ENCODE results near the gene MAGI2. TPM values are rescaled to one million over a fixed set of nuclear protein-coding genes. Genes with fewer than 3 reads are reported as not detected.

MAGI2 gene
- polyA plus RNA-seq, 4 donors, result 8.3 to 40.6 (median 33.9) TPM

GRCh38 chr7:78852951-78853350, 600.5 kb downstream of the MAGI2 start:
- no peak for DNase-seq (ENCODE audit: low read depth in 4 of 4, low spot score in 3 of 4)

GRCh38 chr7:78850093-78850740, 603.2 kb downstream of the MAGI2 start:
- DNase-seq (ENCODE audit: low read depth in 4 of 4, low spot score in 3 of 4), result no peak

GRCh38 chr7:78845155-78845554, 608.3 kb downstream of the MAGI2 start:
- DNase-seq (ENCODE audit: low read depth in 4 of 4, low spot score in 3 of 4), result no peak

- no peak for DNase-seq (ENCODE audit: low read depth in 4 of 4, low spot score in 3 of 4)
Measured at GRCh38 chr7:78842068-78842467, 611.4 kb downstream of the MAGI2 start.

- DNase-seq (ENCODE audit: low read depth in 4 of 4, low spot score in 3 of 4), result no peak
Measured at GRCh38 chr7:78835897-78836296, 617.6 kb downstream of the MAGI2 start.

- no peak for DNase-seq (ENCODE audit: low read depth in 4 of 4, low spot score in 3 of 4)
Measured at GRCh38 chr7:78828317-78828716, 625.1 kb downstream of the MAGI2 start.

GRCh38 chr7:78803501-78804127, 649.9 kb downstream of the MAGI2 start:
- DNase-seq (ENCODE audit: low read depth in 4 of 4, low spot score in 3 of 4), result no peak

- DNase-seq (ENCODE audit: low read depth in 4 of 4, low spot score in 3 of 4), result no peak
Measured at GRCh38 chr7:78794101-78794500, 659.4 kb downstream of the MAGI2 start.

- DNase-seq (ENCODE audit: low read depth in 4 of 4, low spot score in 3 of 4), result no peak
Measured at GRCh38 chr7:78792624-78793023, 660.8 kb downstream of the MAGI2 start.

- DNase-seq (ENCODE audit: low read depth in 4 of 4, low spot score in 3 of 4), result no peak
Measured at GRCh38 chr7:78792006-78792405, 661.5 kb downstream of the MAGI2 start.

GRCh38 chr7:78788464-78788863, 665.0 kb downstream of the MAGI2 start:
- no peak for DNase-seq (ENCODE audit: low read depth in 4 of 4, low spot score in 3 of 4)

- DNase-seq (ENCODE audit: low read depth in 4 of 4, low spot score in 3 of 4), result no peak
Measured at GRCh38 chr7:78787854-78788253, 665.6 kb downstream of the MAGI2 start.

GRCh38 chr7:78786055-78786454, 667.4 kb downstream of the MAGI2 start:
- DNase-seq (ENCODE audit: low read depth in 4 of 4, low spot score in 3 of 4), result no peak

GRCh38 chr7:78783179-78783962, 670.1 kb downstream of the MAGI2 start:
- DNase-seq (ENCODE audit: low read depth in 4 of 4, low spot score in 3 of 4), result no peak

- DNase-seq (ENCODE audit: low read depth in 4 of 4, low spot score in 3 of 4), result no peak
Measured at GRCh38 chr7:78780560-78780959, 672.9 kb downstream of the MAGI2 start.

GRCh38 chr7:78779788-78780187, 673.7 kb downstream of the MAGI2 start:
- no peak for DNase-seq (ENCODE audit: low read depth in 4 of 4, low spot score in 3 of 4)

GRCh38 chr7:78777829-78778228, 675.6 kb downstream of the MAGI2 start:
- DNase-seq (ENCODE audit: low read depth in 4 of 4, low spot score in 3 of 4), result no peak

GRCh38 chr7:78770422-78771410, 682.8 kb downstream of the MAGI2 start:
- no peak for DNase-seq (ENCODE audit: low read depth in 4 of 4, low spot score in 3 of 4)

GRCh38 chr7:78769481-78770101, 683.9 kb downstream of the MAGI2 start:
- DNase-seq (ENCODE audit: low read depth in 4 of 4, low spot score in 3 of 4), result no peak

- DNase-seq (ENCODE audit: low read depth in 4 of 4, low spot score in 3 of 4), result no peak
Measured at GRCh38 chr7:78768859-78769258, 684.6 kb downstream of the MAGI2 start.
